Caco-2 (cell line): ENCODE results near the gene FAM13A. TPM values are rescaled to one million over a fixed set of nuclear protein-coding genes. Genes with fewer than 3 reads are reported as not detected.

Source experiments
- BruUV-seq: library from RNA; stranded (reverse); fragments of 400-500 nt; replicated peaks from 2 replicates; lab custom pipeline; 2021; lab: Mats Ljungman, UMichigan
- CTCF ChIA-PET: fragments of 300-600 bp; sonication (Branson Sonifier 250); formaldehyde crosslinking; loops from one replicate; lab custom pipeline; 2022; ENCODE audit warnings: antibody characterized with exemption; lab: Charles Lee
- POLR2A ChIA-PET: fragments of 300-600 bp; sonication (Branson Sonifier 250); formaldehyde crosslinking; loops from one replicate; lab custom pipeline; 2022; ENCODE audit warnings: antibody characterized with exemption; lab: Charles Lee
- DNase-seq, 2 experiments: peaks; one replicate each; pipeline versions ENCODE4 v3.0.0 to v3.0.0-alpha.2; 2020 to 2022
- H3K27me3 ChIP-seq: replicated peaks from 2 replicates; pipeline ENCODE4 v1.6.0; 2011; ENCODE audit warnings: low read length; ENCODE audit not compliant: control insufficient read depth, insufficient read depth
- H3K36me3 ChIP-seq: 2 replicates; pipeline ENCODE4 v1.5.1; 2011; ENCODE audit warnings: low read length; ENCODE audit not compliant: control insufficient read depth, insufficient read depth
- H3K4me1 ChIP-seq: fragments of 250-450 bp; sonication (Bioruptor Pico); 2 replicates; pipeline ENCODE4 v1.5.1; 2020; ENCODE audit warnings: mild to moderate bottlenecking
- H3K4me3 ChIP-seq: 2 replicates; pipeline ENCODE4 v1.5.1; 2011; ENCODE audit warnings: low read depth, mild to moderate bottlenecking, control low read depth, low read length
- H3K9me3 ChIP-seq: fragments of 250-450 bp; sonication (Bioruptor Pico); 2 replicates; pipeline ENCODE4 v1.5.1; 2020; ENCODE audit warnings: mild to moderate bottlenecking, moderate library complexity
- H3K27ac Mint-ChIP-seq: one replicate; pipeline ENCODE4 v1.8.0; 2022; ENCODE audit warnings: mixed read lengths; ENCODE audit not compliant: unreplicated experiment
- H3K27me3 Mint-ChIP-seq: one replicate; pipeline ENCODE4 v1.8.0; 2022; ENCODE audit warnings: mixed read lengths; ENCODE audit not compliant: insufficient read depth, unreplicated experiment
- H3K36me3 Mint-ChIP-seq: one replicate; pipeline ENCODE4 v1.8.0; 2022; ENCODE audit warnings: mild to moderate bottlenecking, mixed read lengths; ENCODE audit not compliant: insufficient read depth, unreplicated experiment
- H3K4me1 Mint-ChIP-seq: one replicate; pipeline ENCODE4 v1.8.0; 2022; ENCODE audit warnings: low read depth, mixed read lengths; ENCODE audit not compliant: unreplicated experiment
- H3K4me3 Mint-ChIP-seq: one replicate; pipeline ENCODE4 v1.8.0; 2022; ENCODE audit warnings: mild to moderate bottlenecking, moderate library complexity, mixed read lengths; ENCODE audit not compliant: unreplicated experiment
- H3K9me3 Mint-ChIP-seq: one replicate; pipeline ENCODE4 v1.8.0; 2022; ENCODE audit warnings: mixed read lengths; ENCODE audit not compliant: unreplicated experiment
- CTCF ChIP-seq, 2 experiments: fragments of 200-600 bp in 1 of 2; IDR thresholded peaks; 1 replicate in 1 of 2; 2 replicates in 1 of 2; pipeline versions ENCODE4 v1.5.1 to v1.8.0; 2011 to 2022; ENCODE audit warnings: antibody characterized with exemption in 1 of 2, control low read depth in 1 of 2, inconsistent platforms in 1 of 2, low read depth in 1 of 2, low read length in 1 of 2, mild to moderate bottlenecking in 1 of 2, moderate library complexity in 1 of 2; ENCODE audit not compliant: insufficient read depth in 1 of 2, severe bottlenecking in 1 of 2, unreplicated experiment in 1 of 2
- intact Hi-C: fragments of 100-400 bp; cut with micrococcal nuclease; formaldehyde crosslinking; loops from one replicate; pipeline ENCODE4 v1.10.0; 2022; ENCODE audit not compliant: unreplicated experiment
- total RNA-seq: library from RNA; stranded (reverse); gene quantifications from 2 replicates; pipeline ENCODE4 v1.2.3, GENCODE V29; 2022

The FAM13A gene
- total RNA-seq, 1 experiment from 2014 or later: 11.0 TPM

DNA sequence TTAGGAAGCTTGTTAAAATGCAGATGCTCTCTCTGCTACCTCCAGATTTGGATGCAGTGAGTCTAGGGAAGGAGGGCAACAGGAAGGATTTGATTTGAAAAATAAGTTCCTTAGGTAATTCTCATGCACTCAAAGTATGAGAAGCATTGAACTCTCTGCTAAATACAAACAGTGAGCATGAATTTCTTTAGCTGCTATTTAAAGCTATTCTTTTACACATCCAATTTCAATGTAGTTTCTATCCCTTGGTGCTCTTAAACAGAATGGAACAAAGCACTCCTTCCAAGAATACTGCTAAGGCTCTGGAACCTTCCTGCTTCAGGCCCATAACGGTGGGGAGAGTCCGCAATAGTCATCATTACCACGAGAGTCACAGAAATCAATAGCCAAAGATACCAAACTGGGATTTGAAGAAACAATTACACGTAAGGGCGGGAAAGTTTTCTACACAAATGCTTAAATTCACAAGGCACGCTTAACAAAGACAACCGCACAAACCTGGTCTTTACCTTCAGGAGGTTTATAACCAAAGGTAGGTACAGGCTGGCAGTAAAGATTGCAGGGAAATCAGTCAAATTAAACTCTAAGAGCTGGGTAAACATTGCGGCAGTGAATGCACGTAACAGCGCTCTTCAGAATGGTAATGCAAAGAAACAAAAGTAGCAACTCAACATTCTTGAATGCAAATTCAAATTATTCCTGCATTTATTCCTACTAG, 236.1 kb downstream of the FAM13A start:
- Mint-ChIP-seq H3K4me3 (no peak overlapping the region), H3K36me3 (no peaks in the 10 kb centered on the region), H3K9me3 (no peaks in the 10 kb centered on the region), H3K27me3 (no peaks in the 10 kb centered on the region), H3K4me1 (no peaks in the 10 kb centered on the region), H3K27ac (no peak overlapping the region)
- no peaks in the 10 kb centered on the region for H3K36me3 ChIP-seq
- peak overlapping the region; percentile 18 for H3K4me3 ChIP-seq
- BruUV-seq: no TSS peak
- DNase-seq: no peak
- no peak for TF ChIP-seq CTCF (IDR thresholded peaks at IDR 0.05; ENCODE audit: insufficient read depth in 1 of 2, low read depth in 1 of 2, low read length in 1 of 2, severe bottlenecking in 1 of 2, unreplicated experiment in 1 of 2)
- no peaks in the 10 kb centered on the region for H3K9me3 ChIP-seq
- intact Hi-C loops: no loop called here
- H3K4me1 ChIP-seq: no peaks in the 10 kb centered on the region; the same call in 1 of the 2 replicates
- H3K27me3 ChIP-seq: no peaks in the 10 kb centered on the region
- ChIA-PET CTCF (interaction anchor here (1.0 kb wide), 1 partner anchor 202 kb away, joined by 4 read pairs; no protein-coding TSS in a partner anchor), POLR2A (no interaction called here)

DNA sequence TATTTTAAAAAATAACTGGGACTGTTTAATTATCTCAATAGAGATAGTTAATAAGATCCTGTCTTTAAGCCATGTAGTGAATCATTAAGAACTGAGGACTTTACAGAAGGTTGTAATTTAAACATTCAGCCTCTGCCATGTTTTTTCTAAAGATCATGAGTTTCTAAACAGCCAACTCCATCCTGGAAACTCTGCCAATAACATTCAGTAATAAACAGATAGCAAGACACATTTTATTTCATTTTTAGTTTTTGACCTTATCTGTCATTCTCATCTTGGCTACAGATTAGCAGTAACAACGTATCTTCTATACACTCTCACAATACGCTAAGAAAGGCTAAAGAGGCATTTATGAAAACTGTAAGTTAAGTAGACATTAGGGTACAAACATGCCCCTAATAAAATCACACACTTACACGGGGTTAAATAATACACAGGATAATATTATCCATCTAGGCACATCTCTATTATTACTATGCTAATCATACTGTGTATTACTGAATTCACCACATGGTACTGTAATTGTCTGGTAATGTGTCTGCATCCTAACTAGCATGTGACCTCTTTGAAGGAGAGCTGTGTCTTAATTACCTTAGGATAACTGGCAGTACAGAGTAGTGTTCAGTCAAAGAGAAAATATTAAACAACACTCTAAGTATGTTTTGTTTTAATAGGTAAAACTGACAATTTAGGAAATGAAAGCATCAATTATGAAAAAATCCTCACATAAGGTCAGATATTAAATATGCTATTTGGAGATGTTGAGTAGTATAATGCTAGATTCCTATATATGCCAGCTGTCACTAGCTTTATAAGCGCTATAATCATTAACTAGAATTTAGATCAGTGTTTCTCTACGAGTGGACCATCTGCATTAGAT, 236.9 kb downstream of the FAM13A start:
- POLR2A ChIA-PET: no interaction called here

More for the DNA sequence above, 236.9 kb downstream of the FAM13A start:
- H3K4me3 ChIP-seq: no peak overlapping the region; the same call in 1 of the 2 replicates
- no peaks in the 10 kb centered on the region for H3K9me3 ChIP-seq
- no peak for DNase-seq
- no peaks in the 10 kb centered on the region; the same call in 1 of the 2 replicates for H3K4me1 ChIP-seq
- Mint-ChIP-seq H3K27ac (no peak overlapping the region), H3K27me3 (no peaks in the 10 kb centered on the region), H3K4me3 (no peak overlapping the region), H3K9me3 (no peaks in the 10 kb centered on the region), H3K4me1 (no peaks in the 10 kb centered on the region), H3K36me3 (no peaks in the 10 kb centered on the region)
- BruUV-seq: no TSS peak
- intact Hi-C loops: loop anchor here (2.0 kb wide), 1 partner anchor 113 kb away; no protein-coding TSS in a partner anchor
- no peaks in the 10 kb centered on the region for H3K36me3 ChIP-seq
- H3K27me3 ChIP-seq: no peaks in the 10 kb centered on the region
- CTCF ChIA-PET: interaction anchor here (1.0 to 1.1 kb wide), 2 partner anchors 202 to 203 kb away, joined by 3 to 4 read pairs; no protein-coding TSS in a partner anchor
- TF ChIP-seq CTCF (IDR thresholded peaks at IDR 0.05; ENCODE audit: insufficient read depth in 1 of 2, low read depth in 1 of 2, low read length in 1 of 2, severe bottlenecking in 1 of 2, unreplicated experiment in 1 of 2): no peak
